ENCODE data around the gene DRGX.

DNA sequence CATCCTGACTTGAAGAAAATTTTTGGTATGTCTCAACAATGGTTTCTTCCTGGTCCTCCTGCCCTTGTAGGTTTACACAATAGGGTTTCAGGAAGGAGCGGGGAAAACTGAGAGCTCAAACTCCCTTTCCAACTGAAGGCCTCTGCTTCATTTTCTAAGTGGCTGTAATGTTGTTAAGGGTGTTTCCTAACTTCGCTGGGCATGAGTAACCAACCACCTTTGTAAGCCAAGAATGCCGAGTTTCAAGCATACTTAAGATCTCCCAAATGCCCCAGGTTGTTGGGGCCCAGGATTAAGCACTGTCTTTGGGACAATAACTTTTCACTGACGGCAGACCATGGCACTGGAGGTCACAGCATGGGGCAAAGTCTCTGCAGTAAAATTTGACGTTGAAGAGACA, 33.6 kb upstream of the DRGX start:
- no peak for TF ChIP-seq EZH2 (IDR thresholded peaks at IDR 0.05; ENCODE audit: borderline replicate concordance, insufficient read depth, low read length, poor library complexity, severe bottlenecking)
- no peak for TF ChIP-seq CTCF (IDR thresholded peaks at IDR 0.05; ENCODE audit: poor library complexity, severe bottlenecking)
- no peak for TF ChIP-seq REST (IDR thresholded peaks at IDR 0.05; ENCODE audit: borderline replicate concordance)
- TF ChIP-seq POLR2AphosphoS5 (IDR thresholded peaks at IDR 0.05) = no peak
